ENCODE results near the gene OSBPL2.
A peak's percentile ranks its signal among the peaks of the same experiment; 100 is the strongest.

The OSBPL2 gene

DNA sequence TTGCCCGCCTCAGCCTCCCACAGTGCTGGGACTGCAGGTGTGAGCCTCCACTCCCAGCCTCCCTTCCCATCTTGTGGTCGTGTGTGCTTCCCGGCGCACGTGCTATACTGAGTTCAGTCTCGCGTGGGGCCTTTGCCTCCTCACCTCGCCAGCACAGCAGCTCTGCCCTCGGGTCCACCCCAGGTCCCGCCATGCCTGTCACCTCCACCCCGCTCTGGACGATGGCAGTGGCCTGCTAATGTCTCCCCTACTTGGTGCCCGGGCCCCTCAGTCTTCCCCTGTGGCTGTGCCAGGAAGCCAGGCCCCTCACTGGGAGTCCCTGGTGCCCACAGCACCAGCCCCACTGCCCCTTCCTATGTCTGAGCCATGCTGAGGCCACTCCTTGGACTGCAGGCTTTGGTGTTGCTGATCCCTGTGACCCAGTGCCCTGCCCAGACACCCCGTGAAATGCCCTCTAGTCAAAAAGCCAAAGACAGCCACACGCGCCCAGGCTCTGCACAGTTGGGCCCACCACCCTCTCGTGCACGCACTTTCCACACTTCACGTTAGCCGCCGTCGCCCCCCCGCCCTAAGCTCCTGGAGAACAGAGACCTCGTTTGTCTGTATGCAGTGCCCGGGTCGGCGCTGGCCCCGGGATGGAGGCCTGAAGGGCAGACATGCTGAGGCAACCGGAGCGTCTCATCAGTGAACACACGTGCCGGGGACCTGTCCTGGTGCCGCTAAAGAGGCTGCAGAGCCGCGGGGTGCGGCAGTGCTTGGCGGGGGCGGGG is 32.5 kb upstream of the OSBPL2 start:
- DNase-seq (ENCODE audit: low read depth in 2 of 3, low spot score in 2 of 3) = no peak

DNA sequence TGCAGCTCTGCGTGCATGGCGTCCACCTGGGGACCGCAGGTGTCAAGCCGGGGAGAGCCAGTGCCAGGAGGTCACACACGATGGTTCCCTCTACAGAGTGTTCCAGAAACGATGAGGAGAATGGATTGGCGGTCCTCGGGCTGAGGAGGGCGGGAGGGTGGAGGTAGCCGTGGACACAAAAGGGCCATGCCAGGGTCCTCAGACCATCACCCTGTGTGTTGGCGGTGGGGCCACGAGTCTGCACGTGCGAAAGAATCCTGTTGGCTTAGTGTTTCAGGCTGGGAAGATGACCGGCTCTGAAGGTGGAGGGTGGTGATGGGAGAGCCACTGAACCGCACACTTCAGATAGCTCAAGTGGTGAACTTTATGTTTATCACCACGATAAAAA is 31.9 kb upstream of the OSBPL2 start:
- no peak for DNase-seq (ENCODE audit: low read depth in 2 of 3, low spot score in 2 of 3)

GRCh38 chr20:62208061-62208794 is 30.1 kb upstream of the OSBPL2 start:
- DNase-seq (ENCODE audit: low read depth in 2 of 3, low spot score in 2 of 3) = no peak

GRCh38 chr20:62208795-62209755 is 29.2 kb upstream of the OSBPL2 start:
- no peak for DNase-seq (ENCODE audit: low read depth in 2 of 3, low spot score in 2 of 3)

DNA sequence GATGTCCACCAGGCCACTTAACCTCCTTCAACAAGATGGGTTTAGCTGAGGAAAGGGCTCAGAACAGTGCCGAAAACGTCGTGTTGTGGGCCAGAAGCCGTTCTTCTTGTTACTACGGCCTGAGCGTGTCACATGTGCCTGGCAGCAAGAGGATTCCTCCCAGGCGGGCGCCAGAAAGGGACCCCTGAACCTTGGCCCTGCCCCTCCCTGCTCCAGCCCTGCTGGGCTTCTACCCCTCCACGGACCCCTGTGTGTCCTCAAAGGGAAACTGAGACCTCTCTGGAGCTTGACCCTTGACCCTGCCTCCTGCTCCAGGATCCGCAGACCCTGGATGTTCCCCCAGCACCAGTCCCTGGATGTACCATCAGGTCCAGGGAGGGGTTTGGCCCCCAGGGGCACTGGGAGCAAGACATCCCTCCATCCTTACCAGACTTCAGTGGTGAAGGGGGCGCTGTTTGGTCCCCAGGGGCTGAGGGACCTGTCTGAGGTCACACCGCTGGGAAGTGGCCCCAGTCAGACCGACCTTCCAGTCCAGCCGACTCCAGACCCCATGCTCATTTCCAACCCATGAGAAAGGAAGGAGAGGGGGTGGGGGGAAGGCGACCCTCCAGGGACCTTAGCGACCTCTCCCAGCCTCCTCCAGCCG is 28.3 kb upstream of the OSBPL2 start:
- no peak for DNase-seq (ENCODE audit: low read depth in 2 of 3, low spot score in 2 of 3)

GRCh38 chr20:62210496-62210855 is 27.8 kb upstream of the OSBPL2 start:
- no peak for DNase-seq (ENCODE audit: low read depth in 2 of 3, low spot score in 2 of 3)

- no peak for DNase-seq (ENCODE audit: low read depth in 2 of 3, low spot score in 2 of 3)
Observed at GRCh38 chr20:62211216-62211615, 27.1 kb upstream of the OSBPL2 start.

GRCh38 chr20:62211769-62212288 is 26.5 kb upstream of the OSBPL2 start:
- no peak for DNase-seq (ENCODE audit: low read depth in 2 of 3, low spot score in 2 of 3)

- DNase-seq (ENCODE audit: low read depth in 2 of 3, low spot score in 2 of 3) = no peak
Observed at GRCh38 chr20:62212299-62212698, 26.0 kb upstream of the OSBPL2 start.

DNA sequence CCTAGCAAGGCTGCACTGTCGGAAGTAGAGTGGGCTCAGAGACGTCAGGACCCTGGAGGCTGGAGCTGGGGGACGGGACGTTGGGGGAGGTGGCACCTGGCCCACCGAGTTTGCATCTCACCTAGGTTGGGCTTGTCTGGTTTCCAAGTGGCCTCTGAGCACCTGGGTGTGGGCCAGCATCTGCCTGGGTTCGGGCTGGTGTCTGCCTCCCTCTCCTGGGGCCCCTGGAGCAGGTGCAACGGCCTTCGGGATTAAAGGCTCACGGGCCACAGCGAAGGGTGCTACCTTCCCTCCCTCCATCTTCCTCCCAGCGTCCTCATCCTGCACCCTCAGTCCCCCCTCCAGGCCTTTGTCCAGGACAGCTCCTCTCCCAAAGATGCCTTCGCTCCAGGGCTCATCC is 24.3 kb upstream of the OSBPL2 start:
- DNase-seq (ENCODE audit: low read depth in 2 of 3, low spot score in 2 of 3) = no peak

GRCh38 chr20:62215020-62215990 is 23.0 kb upstream of the OSBPL2 start:
- no peak for DNase-seq (ENCODE audit: low read depth in 2 of 3, low spot score in 2 of 3)

- DNase-seq (ENCODE audit: low read depth in 2 of 3, low spot score in 2 of 3) = no peak
Observed at GRCh38 chr20:62215991-62216635, 22.2 kb upstream of the OSBPL2 start.

GRCh38 chr20:62216636-62217566 is 21.4 kb upstream of the OSBPL2 start:
- DNase-seq (ENCODE audit: low read depth in 2 of 3, low spot score in 2 of 3) = no peak

- no peak for DNase-seq (ENCODE audit: low read depth in 2 of 3, low spot score in 2 of 3)
Observed at GRCh38 chr20:62217913-62218773, 20.2 kb upstream of the OSBPL2 start.

- no peak for DNase-seq (ENCODE audit: low read depth in 2 of 3, low spot score in 2 of 3)
Observed at GRCh38 chr20:62219101-62219991, 19.0 kb upstream of the OSBPL2 start.

- peak in 1 of 3 experiments; percentile 18 for DNase-seq (ENCODE audit: low read depth in 2 of 3, low spot score in 2 of 3)
Observed at GRCh38 chr20:62219992-62220665, 18.2 kb upstream of the OSBPL2 start, which contains the start of gene HRH3. Gene HRH3 (minus strand): TSS chr20:62220278. CDS start chr20:62219970, 308 bp downstream.

All from activated CD8-positive, alpha-beta memory T cell treated with anti-CD3 and anti-CD28 coated beads for 48 hours (primary cell).